HG02852 (cell line): ENCODE data around the gene WTIP.

ENCODE experiments used
- ATAC-seq: cut with Tn5 transposase; IDR thresholded peaks from one replicate; pipeline ENCODE4 v1.9.1; 2021; ENCODE audit warnings: mild to moderate bottlenecking, moderate library complexity; ENCODE audit not compliant: unreplicated experiment

WTIP gene

DNA sequence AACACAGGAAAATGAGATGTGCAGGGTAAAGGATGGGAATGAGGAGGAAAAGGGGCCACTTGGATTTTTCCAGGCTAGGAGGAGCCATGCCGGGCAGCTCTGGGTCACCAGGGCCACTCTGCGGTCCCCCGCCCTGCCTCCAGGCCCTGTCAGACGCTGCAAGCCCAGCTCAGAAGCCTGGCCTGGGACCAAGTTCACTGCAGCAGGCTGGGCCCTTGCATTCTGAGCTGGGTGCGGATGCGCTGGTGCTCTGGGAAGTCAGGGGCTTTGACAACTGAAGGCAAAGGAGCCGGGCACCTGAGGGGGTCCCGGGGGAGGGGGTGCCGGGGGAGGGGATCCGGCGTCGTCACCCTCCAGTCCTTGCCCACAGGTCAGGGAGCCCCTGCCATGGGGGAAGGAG is 77.5 kb downstream of the WTIP start:
- ATAC-seq = no peak

DNA sequence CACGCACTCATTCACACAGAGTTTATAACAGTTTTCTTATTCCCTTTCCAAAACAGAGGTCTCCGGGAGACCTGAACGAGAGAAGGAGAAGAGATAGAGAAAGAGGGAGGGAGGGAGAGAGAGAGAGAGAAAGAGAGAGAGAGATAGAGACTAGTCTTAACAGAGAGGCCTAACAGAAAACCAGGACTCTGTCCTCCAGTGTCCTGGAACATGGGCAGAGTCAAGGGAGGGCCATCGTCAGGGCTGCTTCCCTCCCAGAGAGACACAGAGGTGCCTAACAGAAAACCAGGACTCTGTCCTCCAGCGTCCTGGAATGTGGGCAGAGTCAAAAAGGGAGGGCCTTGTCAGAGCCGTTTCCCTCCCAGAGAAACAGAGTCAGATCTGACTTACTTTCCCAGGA is 78.7 kb downstream of the WTIP start:
- ATAC-seq = no peak
